NCI-H526 (cell line): Measurements from ENCODE around the gene PERCC1.

Experiments used
- DNase-seq, 2 experiments: peaks; one replicate each; lab custom pipeline; 2025; lab: John Stamatoyannopoulos, UW

Gene PERCC1

DNA sequence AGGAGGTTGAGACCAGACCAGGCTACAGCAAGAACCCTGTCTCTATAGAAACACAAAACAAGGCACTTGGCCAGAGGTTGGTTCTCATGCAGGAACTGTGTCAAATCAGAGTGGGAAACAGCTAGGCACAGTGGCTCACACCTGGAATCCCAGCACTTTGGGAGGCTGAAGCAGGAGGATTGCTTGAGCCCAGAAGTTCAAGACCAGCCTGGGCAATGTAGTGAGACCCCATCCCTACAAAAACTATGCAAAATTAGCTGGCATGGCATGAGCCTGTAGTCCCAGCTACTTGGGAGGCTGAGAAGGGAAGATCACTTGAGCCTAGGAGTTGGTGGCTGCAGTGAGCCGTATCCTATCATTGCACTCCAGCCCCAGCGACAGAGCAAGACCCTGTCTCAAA, 18.0 kb upstream of the PERCC1 start:
- DNase-seq: no peak

DNA sequence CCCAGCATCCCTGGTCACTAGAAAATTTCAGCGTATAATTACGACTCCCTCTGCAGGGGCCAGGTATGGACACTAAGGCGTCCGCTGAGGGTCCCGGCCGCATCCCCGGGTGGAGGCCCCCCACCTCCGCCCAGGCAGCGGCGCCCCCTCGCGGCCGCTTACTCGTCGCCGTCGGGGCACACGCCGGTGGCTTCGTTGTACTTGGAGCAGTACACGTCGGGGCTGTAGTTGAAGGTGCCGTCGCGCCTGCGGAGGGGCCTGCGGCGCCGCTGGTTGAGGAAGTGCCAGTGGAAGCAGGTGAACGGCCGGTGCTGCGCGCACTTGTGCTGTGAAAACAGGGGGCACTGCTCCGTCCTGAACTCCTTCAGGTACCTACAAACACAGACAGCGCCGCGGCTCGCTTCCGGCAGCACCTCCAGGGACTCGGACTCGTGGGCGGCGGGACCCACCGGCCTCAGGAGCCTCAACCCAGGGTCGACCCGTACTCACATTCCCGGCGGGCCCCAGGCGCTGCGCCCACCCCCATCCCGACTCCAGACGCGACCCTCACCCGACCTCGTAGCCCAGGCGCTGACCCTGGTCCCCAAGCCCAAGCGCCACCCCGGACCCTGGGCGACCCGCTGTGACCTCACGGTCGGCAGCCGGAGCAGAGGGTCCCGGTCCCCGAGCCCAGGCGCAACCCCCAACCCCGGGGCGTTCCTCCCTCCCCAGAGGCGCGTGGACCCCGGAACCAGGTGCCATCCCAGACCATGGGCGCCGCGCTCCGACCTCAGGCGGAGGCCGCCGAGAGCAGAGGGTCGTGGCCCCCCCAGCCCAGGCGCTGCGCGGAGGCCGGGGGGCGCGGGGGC, 17.0 kb upstream of the PERCC1 start:
- DNase-seq: peak in 1 of 2 experiments; percentile 57

DNA sequence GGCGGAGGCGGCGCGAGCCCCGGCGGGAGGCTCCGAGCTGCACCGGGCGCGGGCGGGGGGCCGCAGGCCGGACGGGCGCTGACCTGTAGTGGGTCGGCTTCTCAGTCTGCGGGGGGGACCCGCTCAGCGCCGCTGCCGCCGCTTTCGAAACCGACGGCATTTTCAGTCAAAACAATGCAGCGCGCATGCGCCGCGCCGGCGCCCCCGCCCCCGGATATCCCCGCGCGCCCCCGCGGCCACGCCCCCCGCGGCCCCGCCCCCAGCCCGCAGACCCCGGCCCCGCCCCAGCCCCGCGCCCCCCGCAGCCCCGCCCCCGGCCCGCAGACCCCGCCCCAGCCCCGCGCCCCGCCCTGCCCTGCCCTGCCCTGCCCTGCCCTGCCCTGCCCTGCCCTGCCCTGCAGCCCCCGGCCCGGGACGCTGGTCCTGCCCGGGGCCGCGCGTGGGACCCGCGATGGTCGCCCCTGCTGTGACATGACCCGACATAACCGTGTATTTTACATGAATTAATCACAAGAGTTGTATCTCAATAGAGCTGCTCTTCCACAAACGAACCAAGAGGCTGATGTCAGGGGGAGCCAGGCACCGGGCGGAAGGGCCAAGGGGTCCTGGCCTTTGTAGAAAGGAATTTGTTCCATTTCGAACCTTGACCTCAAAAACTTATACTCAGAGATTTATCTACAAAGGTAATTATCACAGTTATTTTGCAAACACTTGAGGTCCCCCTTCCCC, 16.2 kb upstream of the PERCC1 start, which contains the start of gene UNKL:
Gene UNKL (minus strand): TSS at position 173 of the 729 bp plus-strand sequence. CDS start 13 bp downstream, at position 160.
- DNase-seq: peak in 1 of 2 experiments; percentile 63

DNA sequence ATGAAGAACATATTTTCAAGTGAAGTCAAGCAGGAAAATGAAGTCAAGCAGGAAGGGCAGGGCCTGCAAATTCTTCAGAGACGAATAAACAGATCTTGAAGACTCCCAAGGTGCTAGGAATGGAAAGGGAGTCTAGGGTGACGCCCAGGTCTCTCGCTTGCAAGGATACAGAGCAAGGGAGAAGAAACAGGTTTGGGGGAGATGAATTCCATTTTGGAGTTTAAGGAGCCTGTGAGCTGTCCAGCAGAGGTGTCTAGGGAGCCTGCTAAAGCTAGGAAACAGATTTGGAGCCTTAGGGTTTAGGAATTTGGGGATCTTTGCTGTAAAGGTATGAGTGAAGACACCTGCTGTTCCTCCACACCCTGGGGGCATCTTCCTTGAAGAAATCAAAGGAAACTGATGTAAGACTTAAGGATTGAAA, 14.3 kb upstream of the PERCC1 start:
- DNase-seq: no peak

DNA sequence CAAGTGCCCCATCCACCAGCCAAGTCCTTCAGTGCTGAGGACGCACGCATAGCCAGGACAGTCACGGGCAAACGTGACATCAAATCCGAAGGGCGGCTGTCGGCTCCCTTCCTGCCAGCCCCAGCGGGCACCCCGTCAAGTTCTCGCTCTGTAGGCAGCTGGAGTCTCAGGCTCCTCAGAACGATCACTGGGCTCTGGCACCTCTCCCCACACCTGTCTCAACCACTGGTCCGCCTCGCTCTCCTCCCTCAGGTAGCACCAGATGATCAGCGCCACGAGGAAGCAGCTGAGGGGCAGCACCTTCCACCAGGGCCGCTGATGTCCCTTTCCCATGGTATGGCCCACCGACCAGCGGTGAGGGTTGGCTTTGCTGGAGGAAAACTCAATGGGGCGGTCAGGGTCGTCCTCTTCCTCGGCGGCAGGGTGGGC, 10.8 kb upstream of the PERCC1 start:
- DNase-seq: no peak

DNA sequence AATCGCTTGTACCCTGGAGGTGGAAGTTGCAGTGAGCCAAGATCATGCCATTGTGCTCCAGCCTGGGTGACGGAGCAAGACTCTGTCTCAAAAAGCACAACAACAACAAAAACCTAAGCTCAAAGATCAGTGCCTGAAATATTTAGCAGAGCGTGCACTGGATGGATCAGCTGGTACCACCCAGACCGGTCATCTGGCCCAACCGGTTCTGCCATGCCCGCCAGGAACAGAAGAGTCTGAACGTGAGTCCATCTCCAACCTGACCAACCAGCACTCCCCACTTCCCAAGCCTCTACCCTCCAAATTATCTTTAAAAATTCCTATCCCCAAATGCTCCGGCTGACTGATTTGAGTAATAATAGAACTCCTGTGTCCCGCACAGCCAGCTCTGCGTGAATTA, 8.8 kb upstream of the PERCC1 start:
- no peak for DNase-seq

DNA sequence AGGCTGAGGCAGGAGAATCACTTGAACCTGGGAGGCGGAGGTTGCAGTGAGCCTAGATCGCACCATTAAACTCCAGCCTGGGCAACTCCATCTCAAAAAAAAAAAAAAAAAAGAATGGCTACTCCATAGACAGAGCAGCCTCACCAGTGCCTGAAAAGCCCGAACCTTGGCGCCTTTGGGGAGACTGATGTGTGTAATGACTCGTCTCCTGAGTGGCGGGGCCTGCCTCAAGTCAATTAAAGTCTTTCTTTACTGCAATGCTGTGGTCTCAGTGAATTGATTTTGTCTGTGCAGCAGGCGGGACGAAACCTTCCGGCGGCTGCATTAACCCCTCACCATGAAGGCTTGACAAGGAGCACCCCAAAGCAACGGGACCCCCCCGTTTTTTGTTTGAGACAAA, 6.8 kb upstream of the PERCC1 start:
- no peak for DNase-seq

DNA sequence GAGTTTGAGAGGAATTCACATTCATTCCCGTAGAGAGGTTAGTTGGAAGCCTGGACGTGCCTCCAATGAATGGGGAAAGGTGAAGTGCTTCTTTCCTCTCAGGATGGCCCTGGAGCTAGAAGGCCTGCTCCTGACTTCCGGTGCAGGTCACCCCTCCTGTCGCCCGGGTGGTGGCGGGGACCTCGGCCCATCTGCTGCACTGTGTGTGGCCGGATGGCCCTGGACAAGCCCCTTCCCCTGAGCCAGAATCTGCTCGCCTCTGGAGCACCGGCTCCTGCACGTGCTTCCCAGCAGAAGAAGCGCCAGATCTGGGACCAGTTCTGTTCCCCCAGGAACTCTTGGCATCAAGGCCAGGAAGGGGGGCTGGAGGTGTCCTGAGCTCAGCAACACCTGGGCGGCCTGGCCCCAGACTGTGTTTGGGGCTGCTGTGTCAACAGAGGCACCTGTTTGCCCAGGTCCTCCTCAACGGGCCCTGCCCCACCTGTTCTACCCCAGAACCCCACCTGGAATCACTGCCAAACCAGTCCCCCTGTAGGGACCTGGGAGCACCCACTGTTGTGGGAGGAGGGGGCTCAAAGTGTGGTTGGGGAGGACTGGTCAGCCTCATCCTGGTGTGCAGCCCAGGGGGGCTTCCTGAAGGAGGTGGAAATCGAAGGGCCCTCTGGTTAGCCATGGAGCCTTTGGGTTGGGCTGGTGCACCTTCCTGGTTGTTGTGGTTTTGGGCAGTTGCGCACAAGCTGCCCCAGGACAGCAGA, 5.1 kb upstream of the PERCC1 start:
- no peak for DNase-seq

DNA sequence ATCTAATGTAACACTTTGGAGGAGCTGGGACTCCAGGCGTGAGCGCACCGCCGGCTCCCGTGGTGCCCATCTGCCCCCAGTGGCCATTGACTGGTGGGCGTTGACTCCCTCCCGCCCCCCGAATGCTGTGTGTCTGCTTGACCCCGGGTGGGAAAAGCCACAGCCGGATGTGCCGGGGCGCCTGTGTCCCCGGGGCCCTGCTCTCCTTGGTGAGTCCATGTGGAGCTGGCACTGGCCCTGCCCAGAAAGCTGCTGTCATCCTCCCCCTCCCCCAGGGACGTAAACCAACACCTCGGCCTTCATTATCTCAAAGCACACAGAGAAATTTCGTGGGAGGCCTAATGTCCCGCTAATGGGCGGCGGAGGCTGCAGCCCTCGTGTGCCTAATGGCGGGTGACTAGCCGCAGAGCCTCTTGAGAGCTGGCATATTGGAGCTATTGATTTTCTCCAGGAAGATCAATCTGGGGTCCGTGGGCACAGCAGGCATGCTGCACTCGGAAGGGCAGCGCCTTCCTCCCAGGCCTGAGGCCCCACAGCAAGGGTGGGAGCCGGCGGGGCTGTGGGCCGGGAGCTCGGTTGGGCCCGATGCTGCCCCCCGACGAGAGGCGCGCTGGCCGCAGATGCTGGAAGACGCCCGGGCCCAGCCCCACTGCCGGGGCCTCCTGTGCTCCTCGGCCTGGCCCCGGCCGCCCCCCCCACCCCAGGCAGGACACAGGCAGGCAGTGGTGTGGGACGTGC, 4.0 kb upstream of the PERCC1 start:
- no peak for DNase-seq

DNA sequence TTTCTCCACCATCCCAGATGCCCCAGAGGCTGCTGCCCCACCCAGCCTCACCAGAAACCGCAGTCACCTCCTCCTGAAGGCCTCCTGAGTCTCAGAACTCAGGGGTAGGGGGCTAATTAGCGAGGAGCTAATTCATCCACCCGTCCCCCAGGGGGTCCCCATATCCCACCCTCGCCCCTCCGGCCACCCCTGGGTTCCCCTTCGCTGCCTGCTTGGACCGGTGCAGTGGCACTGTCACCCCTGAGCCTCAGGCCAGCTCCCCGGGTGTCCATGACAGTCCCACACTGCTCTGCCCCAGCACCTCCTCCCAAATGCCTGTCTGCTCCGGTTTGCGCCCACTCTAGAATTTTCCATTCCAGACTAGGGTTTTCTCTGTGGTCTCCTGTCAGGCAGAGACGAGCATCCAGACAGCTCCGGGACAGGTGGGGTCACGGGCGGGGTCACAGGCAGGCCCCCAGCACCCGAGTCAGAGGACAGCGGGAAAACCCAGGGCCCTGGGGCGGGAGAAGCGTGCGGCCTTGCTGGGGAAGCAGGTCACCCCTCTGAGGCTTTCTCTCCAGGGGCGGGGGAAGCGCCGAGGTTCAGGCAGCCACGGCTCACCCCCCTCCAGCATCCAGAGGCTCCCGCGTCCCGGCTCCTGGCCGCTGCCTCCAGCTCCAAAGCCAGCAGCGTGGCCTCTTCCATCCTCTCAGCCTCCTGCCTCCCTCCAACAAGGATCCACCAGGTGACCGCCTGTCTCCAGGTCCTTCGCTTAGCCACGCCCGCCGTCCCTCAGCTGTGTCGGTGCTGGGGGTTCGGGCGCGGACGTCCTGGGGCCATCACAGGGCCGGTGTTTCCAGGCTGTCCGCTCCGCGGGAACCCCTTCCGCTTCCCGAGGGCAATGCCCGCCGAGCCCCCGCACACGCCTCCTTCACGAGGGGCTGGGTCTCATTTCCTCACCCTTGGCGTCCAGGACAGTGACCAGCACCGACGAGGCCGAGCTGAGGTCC, 3.1 kb upstream of the PERCC1 start:
- DNase-seq: no peak

DNA sequence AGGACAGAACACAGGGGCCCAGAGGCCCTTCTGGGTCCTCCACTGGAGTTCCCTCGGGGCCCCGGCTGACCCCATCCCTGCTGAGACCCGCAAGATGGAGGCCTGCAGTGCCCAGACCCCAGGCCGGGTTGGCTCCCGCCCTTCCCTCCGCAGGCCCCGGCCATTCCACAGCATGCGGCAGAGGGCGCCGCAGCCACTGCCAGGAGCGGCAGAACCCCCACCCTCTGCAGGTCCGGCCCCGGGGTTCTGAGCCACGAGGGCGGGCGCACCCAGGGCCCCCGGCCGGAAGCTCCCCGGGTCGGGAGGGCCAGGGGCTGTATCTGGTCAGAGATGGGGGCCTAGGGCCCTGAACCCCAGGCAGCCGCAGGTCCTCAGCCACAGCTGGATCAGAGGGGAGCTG, 2.4 kb upstream of the PERCC1 start:
- peak in 1 of 2 experiments; percentile 62 for DNase-seq

DNA sequence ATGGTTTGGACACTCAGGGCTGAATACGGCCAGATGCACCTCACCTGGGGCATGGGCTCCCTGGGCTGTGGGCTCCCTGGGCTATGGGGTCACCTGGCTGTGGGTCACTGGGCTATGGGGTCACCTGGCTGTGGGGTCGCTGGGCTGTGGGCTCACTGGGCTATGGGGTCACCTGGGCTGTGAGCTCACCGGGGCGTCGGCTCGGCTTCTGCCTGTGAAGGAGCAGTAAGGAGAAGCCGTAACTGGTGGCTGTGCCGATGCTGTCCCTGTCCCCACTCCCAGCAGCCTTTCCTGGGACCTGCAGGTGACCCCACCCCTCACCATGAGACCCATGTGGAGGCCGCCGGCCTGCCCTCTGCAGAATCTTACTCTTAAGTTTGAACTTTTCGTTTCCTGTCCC, 1.9 kb upstream of the PERCC1 start:
- no peak for DNase-seq

DNA sequence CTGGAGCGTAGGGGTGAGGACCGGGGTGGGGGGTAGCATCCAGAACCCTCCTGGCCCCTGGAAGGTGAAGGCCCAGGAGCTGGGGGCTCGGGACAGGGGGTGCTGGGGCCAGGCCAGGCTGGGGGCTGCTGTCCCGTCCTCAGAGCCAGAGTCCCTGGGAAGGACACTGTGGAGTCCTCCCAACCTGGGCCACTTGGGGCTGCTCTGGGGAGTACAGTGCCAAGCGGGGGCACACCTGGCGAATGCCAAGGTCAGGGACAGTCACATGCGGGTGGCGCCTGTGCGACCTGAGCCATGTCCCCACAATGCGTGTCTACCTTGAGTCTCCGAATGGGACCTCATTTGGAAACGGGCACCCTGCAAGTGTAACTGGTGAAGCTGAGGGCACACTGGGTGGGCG, 1.2 kb upstream of the PERCC1 start:
- DNase-seq: no peak

DNA sequence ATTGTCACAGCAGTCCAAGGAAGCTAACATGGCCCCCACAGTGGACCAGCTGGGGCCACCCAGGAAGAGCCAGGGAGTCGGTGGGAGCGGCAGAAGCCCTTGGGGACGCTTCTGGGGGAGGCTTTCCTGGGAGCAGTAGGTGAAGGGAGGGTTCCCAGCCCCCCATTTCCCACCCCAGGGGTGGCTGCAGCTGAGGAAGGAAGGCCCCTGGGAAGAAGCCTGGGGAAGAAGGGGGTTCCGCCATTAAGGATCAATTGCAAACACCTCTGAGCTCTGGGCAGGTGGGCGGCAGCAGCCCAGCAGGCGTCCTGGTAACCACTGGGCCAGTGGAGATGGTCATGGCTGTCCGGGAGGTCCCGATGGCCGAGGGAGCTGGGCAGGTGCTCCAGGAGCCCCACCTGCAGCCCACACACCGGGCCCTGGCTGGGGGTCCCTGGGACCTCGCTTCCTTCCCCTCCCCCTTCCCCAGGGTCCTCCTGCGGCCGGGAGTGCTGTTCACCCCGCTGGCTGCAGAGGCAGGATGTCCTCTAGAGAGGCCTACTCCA, 592 bp upstream of the PERCC1 start:
- no peak for DNase-seq

DNA sequence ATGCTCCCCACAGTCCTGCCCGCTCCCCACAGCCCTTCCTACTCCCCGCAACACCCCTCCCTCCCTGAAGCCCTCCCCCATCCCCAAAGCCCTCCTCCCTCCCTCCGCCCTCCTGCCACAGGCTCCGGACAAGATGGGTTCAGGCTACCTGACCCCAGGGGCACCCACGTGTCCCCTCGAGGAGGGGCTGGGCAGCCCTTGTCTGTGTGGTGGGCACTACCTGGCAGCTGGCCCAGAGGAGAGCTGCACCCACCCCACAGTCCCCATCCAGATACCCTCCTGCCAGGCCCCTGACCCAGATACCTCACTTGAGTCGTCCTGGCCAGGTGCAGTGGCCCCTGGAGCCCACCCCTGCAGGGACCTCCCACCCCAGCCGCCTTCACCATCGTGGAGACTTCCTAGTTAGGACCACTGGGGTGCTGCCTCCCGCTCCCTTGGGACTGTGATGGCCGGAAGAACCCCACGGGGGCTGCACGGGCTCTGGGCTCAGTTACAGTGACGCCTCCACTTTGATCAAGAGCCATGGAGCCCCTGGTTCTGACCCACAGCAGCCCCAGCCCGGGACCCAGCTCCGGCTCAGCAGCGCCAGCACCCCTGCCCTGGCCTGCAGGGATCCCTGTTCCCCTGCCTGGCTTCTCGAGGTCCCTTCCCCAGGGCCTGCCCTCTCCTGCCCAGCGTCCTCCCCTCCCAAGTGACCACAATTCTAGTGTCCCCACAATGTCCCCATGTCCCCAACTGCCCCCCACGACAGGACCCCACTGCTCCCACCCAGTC, 806 bp downstream of the PERCC1 start:
- DNase-seq: no peak

DNA sequence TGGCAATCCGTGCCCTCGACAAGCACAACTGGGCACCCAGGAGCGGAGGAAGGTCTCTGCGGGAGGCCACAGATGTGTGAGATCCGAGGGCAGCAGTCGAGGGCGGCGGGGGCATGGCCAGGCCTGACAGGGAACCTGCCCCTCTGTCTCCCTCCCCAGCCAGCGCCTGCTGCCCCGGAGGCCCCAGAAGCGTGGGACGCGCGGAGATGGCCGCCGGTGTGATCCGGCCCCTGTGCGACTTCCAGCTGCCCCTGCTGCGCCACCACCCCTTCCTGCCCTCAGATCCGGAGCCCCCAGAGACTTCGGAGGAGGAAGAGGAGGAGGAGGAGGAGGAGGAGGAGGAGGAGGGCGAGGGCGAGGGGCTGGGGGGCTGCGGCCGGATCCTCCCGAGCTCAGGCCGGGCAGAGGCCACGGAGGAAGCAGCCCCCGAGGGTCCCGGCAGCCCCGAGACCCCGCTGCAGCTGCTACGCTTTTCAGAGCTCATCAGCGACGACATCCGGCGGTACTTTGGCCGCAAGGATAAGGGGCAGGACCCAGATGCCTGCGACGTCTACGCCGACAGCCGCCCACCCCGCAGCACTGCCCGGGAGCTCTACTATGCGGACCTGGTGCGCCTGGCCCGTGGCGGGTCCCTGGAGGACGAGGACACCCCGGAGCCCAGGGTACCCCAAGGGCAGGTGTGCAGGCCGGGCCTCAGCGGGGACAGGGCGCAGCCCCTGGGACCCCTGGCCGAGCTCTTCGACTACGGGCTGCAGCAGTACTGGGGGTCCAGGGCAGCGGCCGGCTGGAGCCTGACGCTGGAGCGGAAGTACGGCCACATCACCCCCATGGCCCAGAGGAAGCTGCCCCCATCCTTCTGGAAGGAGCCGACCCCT, 1.7 kb downstream of the PERCC1 start:
- no peak for DNase-seq

DNA sequence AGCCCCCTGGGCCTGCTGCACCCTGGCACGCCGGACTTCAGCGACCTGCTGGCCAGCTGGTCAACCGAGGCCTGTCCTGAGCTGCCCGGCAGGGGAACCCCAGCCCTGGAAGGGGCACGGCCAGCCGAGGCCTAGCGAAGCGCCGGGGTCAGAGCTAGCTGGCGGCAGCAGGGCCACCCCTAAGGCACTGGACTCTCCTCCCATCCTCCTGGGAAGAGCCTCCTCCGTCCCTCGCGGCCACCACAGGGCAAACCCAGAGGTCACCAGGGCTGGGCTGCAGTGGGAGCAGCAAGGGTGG, 2.3 kb downstream of the PERCC1 start:
- DNase-seq: no peak

DNA sequence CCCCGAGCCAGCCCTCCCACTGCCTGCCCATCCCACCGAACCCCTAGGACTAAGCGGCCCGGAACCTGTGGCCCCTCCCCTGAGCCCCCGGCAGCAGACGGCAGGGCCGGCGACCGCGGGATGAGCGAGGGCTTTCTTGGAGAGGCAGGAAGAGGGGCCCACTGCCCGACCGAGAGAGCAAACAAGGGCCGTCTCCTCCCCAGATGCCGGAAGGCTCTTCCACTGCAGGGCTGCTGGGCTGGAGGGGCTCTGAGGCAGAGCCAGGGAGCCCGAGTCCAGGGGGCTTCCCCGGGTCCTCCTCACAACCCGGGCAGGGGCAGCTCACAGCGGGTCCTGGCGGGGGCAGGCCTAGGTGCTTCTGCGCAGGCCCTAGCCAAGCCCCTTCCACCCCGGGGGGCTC, 2.9 kb downstream of the PERCC1 start:
- DNase-seq: no peak
